ENCODE measurements around the gene RNF144A. TPM values are rescaled to one million over a fixed set of nuclear protein-coding genes. Genes with fewer than 3 reads are reported as not detected.

The RNF144A gene
- total and polyA plus RNA-seq, 2 donors: 4.0 to 8.9 TPM

- Histone ChIP-seq H3K36me3 (ENCODE audit: control insufficient read depth in 2 of 2, insufficient read depth in 2 of 2, low read length in 1 of 2) (peaks cover 6 to 11% of the 10 kb centered on the region in 2 donors), H3K9me3 (ENCODE audit: control insufficient read depth in 2 of 2, insufficient read depth in 1 of 2, low read length in 1 of 2) (no peaks in the 10 kb centered on the region), H3K27ac (ENCODE audit: low read depth in 1 of 2, low read length in 1 of 2) (no peak overlapping the region), H3K27me3 (ENCODE audit: control insufficient read depth in 2 of 2, insufficient read depth in 1 of 2, low read length in 1 of 2) (no peaks in the 10 kb centered on the region), H3K4me1 (ENCODE audit: control insufficient read depth in 2 of 2, insufficient read depth in 2 of 2, low read length in 2 of 2) (peaks cover 0 to 9% of the 10 kb centered on the region in 2 donors), H3K4me3 (ENCODE audit: low read length in 2 of 2) (no peak overlapping the region)
- DNase-seq (ENCODE audit: low read depth in 6 of 9, low spot score in 9 of 9): no peak
- 59% methylated on average over 4 of the region's 4 CpGs for WGBS
Measured at GRCh38 chr2:6937582-6937981, 20.4 kb downstream of the RNF144A start.

GRCh38 chr2:6939071-6939470 lies 21.9 kb downstream of the RNF144A start:
- Histone ChIP-seq H3K36me3 (ENCODE audit: control insufficient read depth in 2 of 2, insufficient read depth in 2 of 2, low read length in 1 of 2) (peaks cover 10 to 17% of the 10 kb centered on the region in 2 donors), H3K27me3 (ENCODE audit: control insufficient read depth in 2 of 2, insufficient read depth in 1 of 2, low read length in 1 of 2) (no peaks in the 10 kb centered on the region)
- WGBS: 92% methylated on average over 2 of the region's 2 CpGs

GRCh38 chr2:6940820-6941219 lies 23.6 kb downstream of the RNF144A start:
- DNase-seq (ENCODE audit: low read depth in 6 of 9, low spot score in 9 of 9): no peak
- Histone ChIP-seq H3K27me3 (ENCODE audit: control insufficient read depth in 2 of 2, insufficient read depth in 1 of 2, low read length in 1 of 2) (no peaks in the 10 kb centered on the region), H3K4me1 (ENCODE audit: control insufficient read depth in 2 of 2, insufficient read depth in 2 of 2, low read length in 2 of 2) (peaks cover 0 to 4% of the 10 kb centered on the region in 2 donors), H3K27ac (ENCODE audit: low read depth in 1 of 2, low read length in 1 of 2) (no peak overlapping the region), H3K9me3 (ENCODE audit: control insufficient read depth in 2 of 2, insufficient read depth in 1 of 2, low read length in 1 of 2) (no peaks in the 10 kb centered on the region), H3K36me3 (ENCODE audit: control insufficient read depth in 2 of 2, insufficient read depth in 2 of 2, low read length in 1 of 2) (peaks cover 10 to 17% of the 10 kb centered on the region in 2 donors), H3K4me3 (ENCODE audit: low read length in 2 of 2) (no peak overlapping the region)
- 100% methylated on average over 2 of the region's 2 CpGs for WGBS

More at GRCh38 chr2:6939071-6939470, 21.9 kb downstream of the RNF144A start:
- no peaks in the 10 kb centered on the region for H3K9me3 ChIP-seq (ENCODE audit: control insufficient read depth in 2 of 2, insufficient read depth in 1 of 2, low read length in 1 of 2)
- H3K27ac ChIP-seq (ENCODE audit: low read depth in 1 of 2, low read length in 1 of 2): no peak overlapping the region
- no peak for DNase-seq (ENCODE audit: low read depth in 6 of 9, low spot score in 9 of 9)
- no peak overlapping the region for H3K4me3 ChIP-seq (ENCODE audit: low read length in 2 of 2)
- peaks cover 0 to 9% of the 10 kb centered on the region in 2 donors for H3K4me1 ChIP-seq (ENCODE audit: control insufficient read depth in 2 of 2, insufficient read depth in 2 of 2, low read length in 2 of 2)

- no peak overlapping the region for H3K4me3 ChIP-seq (ENCODE audit: low read length in 2 of 2)
- H3K27me3 ChIP-seq (ENCODE audit: control insufficient read depth in 2 of 2, insufficient read depth in 1 of 2, low read length in 1 of 2): no peaks in the 10 kb centered on the region
- no peaks in the 10 kb centered on the region for H3K9me3 ChIP-seq (ENCODE audit: control insufficient read depth in 2 of 2, insufficient read depth in 1 of 2, low read length in 1 of 2)
- peaks cover 0 to 4% of the 10 kb centered on the region in 2 donors for H3K4me1 ChIP-seq (ENCODE audit: control insufficient read depth in 2 of 2, insufficient read depth in 2 of 2, low read length in 2 of 2)
- no peak for DNase-seq (ENCODE audit: low read depth in 6 of 9, low spot score in 9 of 9)
- 98% methylated on average over 10 of the region's 10 CpGs for WGBS
- H3K27ac ChIP-seq (ENCODE audit: low read depth in 1 of 2, low read length in 1 of 2): no peak overlapping the region
- H3K36me3 ChIP-seq (ENCODE audit: control insufficient read depth in 2 of 2, insufficient read depth in 2 of 2, low read length in 1 of 2): peaks cover 10 to 17% of the 10 kb centered on the region in 2 donors
Measured at GRCh38 chr2:6941299-6942046, 24.3 kb downstream of the RNF144A start.

- Histone ChIP-seq H3K9me3 (ENCODE audit: control insufficient read depth in 2 of 2, insufficient read depth in 1 of 2, low read length in 1 of 2) (no peaks in the 10 kb centered on the region), H3K27ac (ENCODE audit: low read depth in 1 of 2, low read length in 1 of 2) (no peak overlapping the region), H3K27me3 (ENCODE audit: control insufficient read depth in 2 of 2, insufficient read depth in 1 of 2, low read length in 1 of 2) (no peaks in the 10 kb centered on the region), H3K4me1 (ENCODE audit: control insufficient read depth in 2 of 2, insufficient read depth in 2 of 2, low read length in 2 of 2) (no peaks in the 10 kb centered on the region), H3K4me3 (ENCODE audit: low read length in 2 of 2) (no peak overlapping the region), H3K36me3 (ENCODE audit: control insufficient read depth in 2 of 2, insufficient read depth in 2 of 2, low read length in 1 of 2) (peaks cover 10 to 18% of the 10 kb centered on the region in 2 donors)
- WGBS: 97% methylated on average over 8 of the region's 8 CpGs
- no peak for DNase-seq (ENCODE audit: low read depth in 6 of 9, low spot score in 9 of 9)
Measured at GRCh38 chr2:6942848-6943247, 25.6 kb downstream of the RNF144A start.

- DNase-seq (ENCODE audit: low read depth in 6 of 9, low spot score in 9 of 9): no peak
- no peaks in the 10 kb centered on the region for H3K9me3 ChIP-seq (ENCODE audit: control insufficient read depth in 2 of 2, insufficient read depth in 1 of 2, low read length in 1 of 2)
- H3K4me3 ChIP-seq (ENCODE audit: low read length in 2 of 2): no peak overlapping the region
- WGBS: 98% methylated on average over 6 of the region's 6 CpGs
- H3K27me3 ChIP-seq (ENCODE audit: control insufficient read depth in 2 of 2, insufficient read depth in 1 of 2, low read length in 1 of 2): no peaks in the 10 kb centered on the region
- no peaks in the 10 kb centered on the region for H3K4me1 ChIP-seq (ENCODE audit: control insufficient read depth in 2 of 2, insufficient read depth in 2 of 2, low read length in 2 of 2)
- peaks cover 10 to 21% of the 10 kb centered on the region in 2 donors for H3K36me3 ChIP-seq (ENCODE audit: control insufficient read depth in 2 of 2, insufficient read depth in 2 of 2, low read length in 1 of 2)
- H3K27ac ChIP-seq (ENCODE audit: low read depth in 1 of 2, low read length in 1 of 2): no peak overlapping the region
Measured at GRCh38 chr2:6943523-6943922, 26.3 kb downstream of the RNF144A start.

DNA sequence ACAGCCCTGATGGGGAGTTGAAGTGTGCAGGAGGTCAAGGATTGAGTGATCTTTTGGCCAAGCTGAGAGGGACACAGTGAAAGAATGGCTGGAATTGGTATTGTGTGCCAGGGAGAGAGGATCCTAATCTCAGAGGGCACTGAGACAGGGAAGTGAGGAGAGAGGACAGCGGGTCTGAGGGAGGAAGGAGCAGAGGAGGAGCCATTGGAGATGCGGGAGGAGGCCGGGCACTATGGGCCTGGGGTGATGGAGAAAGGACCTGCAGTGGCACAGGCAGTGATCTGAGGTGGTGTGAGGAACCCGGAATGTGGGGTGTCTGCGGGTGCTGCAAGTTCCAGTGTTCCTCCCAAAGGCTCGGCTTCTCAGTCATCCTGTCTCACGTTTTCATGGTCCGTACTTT lies 26.8 kb downstream of the RNF144A start:
- no peak overlapping the region for H3K4me3 ChIP-seq (ENCODE audit: low read length in 2 of 2)
- H3K4me1 ChIP-seq (ENCODE audit: control insufficient read depth in 2 of 2, insufficient read depth in 2 of 2, low read length in 2 of 2): no peaks in the 10 kb centered on the region
- no peak overlapping the region for H3K27ac ChIP-seq (ENCODE audit: low read depth in 1 of 2, low read length in 1 of 2)
- DNase-seq (ENCODE audit: low read depth in 6 of 9, low spot score in 9 of 9): no peak
- no peaks in the 10 kb centered on the region for H3K9me3 ChIP-seq (ENCODE audit: control insufficient read depth in 2 of 2, insufficient read depth in 1 of 2, low read length in 1 of 2)
- H3K27me3 ChIP-seq (ENCODE audit: control insufficient read depth in 2 of 2, insufficient read depth in 1 of 2, low read length in 1 of 2): no peaks in the 10 kb centered on the region
- WGBS: 98% methylated on average over 8 of the region's 8 CpGs
- peaks cover 10 to 21% of the 10 kb centered on the region in 2 donors for H3K36me3 ChIP-seq (ENCODE audit: control insufficient read depth in 2 of 2, insufficient read depth in 2 of 2, low read length in 1 of 2)

GRCh38 chr2:6944555-6944954 lies 27.3 kb downstream of the RNF144A start:
- no peak for DNase-seq (ENCODE audit: low read depth in 6 of 9, low spot score in 9 of 9)

DNA sequence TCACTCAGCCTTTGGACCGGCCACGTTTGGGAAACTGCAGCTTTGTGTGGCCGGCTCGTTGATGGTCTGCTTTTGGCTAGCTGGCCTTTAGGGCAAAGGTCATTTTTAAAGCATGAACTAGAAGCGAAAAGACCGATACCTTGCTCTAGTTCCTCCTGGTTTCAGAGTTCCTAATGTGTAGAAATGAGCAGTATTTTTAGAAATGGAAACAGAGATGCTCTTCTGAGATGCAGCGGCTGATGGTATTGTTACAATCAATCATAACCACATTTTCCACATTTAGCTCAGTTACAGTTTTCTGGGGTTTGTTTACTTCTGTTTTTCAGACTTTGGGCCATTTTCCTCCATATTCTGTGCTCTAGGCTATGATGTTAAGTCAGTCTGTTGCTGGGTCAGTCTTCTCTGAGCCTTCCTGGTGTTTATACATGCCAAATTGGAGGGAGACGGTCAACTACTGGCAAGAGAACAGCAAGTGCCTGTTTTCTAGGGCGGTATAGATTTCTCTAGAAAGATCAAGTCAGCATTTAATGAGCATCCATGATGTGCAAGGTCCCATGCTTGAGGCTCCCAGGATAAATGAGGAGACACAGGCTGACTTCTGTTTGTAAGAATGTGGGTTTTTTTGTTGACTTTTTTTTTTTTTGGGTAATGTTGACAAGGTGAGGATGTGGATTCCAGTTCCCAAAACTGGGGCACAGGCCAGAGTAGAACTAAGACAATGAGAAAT lies 28.0 kb downstream of the RNF144A start:
- Histone ChIP-seq H3K27ac (ENCODE audit: low read depth in 1 of 2, low read length in 1 of 2) (no peak overlapping the region), H3K4me3 (ENCODE audit: low read length in 2 of 2) (no peak overlapping the region), H3K36me3 (ENCODE audit: control insufficient read depth in 2 of 2, insufficient read depth in 2 of 2, low read length in 1 of 2) (peaks cover 10 to 21% of the 10 kb centered on the region in 2 donors), H3K9me3 (ENCODE audit: control insufficient read depth in 2 of 2, insufficient read depth in 1 of 2, low read length in 1 of 2) (no peaks in the 10 kb centered on the region), H3K27me3 (ENCODE audit: control insufficient read depth in 2 of 2, insufficient read depth in 1 of 2, low read length in 1 of 2) (no peaks in the 10 kb centered on the region), H3K4me1 (ENCODE audit: control insufficient read depth in 2 of 2, insufficient read depth in 2 of 2, low read length in 2 of 2) (no peaks in the 10 kb centered on the region)
- no peak for DNase-seq (ENCODE audit: low read depth in 6 of 9, low spot score in 9 of 9)
- 92% methylated on average over 9 of the region's 9 CpGs for WGBS

More at GRCh38 chr2:6944555-6944954, 27.3 kb downstream of the RNF144A start:
- Histone ChIP-seq H3K4me3 (ENCODE audit: low read length in 2 of 2) (no peak overlapping the region), H3K4me1 (ENCODE audit: control insufficient read depth in 2 of 2, insufficient read depth in 2 of 2, low read length in 2 of 2) (no peaks in the 10 kb centered on the region), H3K9me3 (ENCODE audit: control insufficient read depth in 2 of 2, insufficient read depth in 1 of 2, low read length in 1 of 2) (no peaks in the 10 kb centered on the region), H3K27ac (ENCODE audit: low read depth in 1 of 2, low read length in 1 of 2) (no peak overlapping the region), H3K27me3 (ENCODE audit: control insufficient read depth in 2 of 2, insufficient read depth in 1 of 2, low read length in 1 of 2) (no peaks in the 10 kb centered on the region), H3K36me3 (ENCODE audit: control insufficient read depth in 2 of 2, insufficient read depth in 2 of 2, low read length in 1 of 2) (peaks cover 10 to 21% of the 10 kb centered on the region in 2 donors)
- 96% methylated on average over 5 of the region's 5 CpGs for WGBS

Measured in thymus (tissue), 11 donors.